Heart left ventricle (tissue), 13 donors: ENCODE results near the gene SPEF2.

Experiments
- POLR2A ChIP-seq, 2 donors: fragments of 450-650 bp; IDR thresholded peaks; one replicate each; pipeline ENCODE4 v1.6.1; 2017; ENCODE audit warnings: antibody characterized with exemption in 2 of 2, mild to moderate bottlenecking in 2 of 2, moderate library complexity in 2 of 2
- TF ChIP-seq, protein P1 (sequence below), 12 donors: fragments of 200-600 bp; sonication (generic) in 4 of 12; IDR thresholded peaks; one replicate each; pipeline versions ENCODE4 v1.5.0 to v1.8.0; 2018 to 2022; ENCODE audit warnings: antibody characterized with exemption in 12 of 12, mild to moderate bottlenecking in 5 of 12
- donor health status: ischemic (EF 13 %, LVEDD 7.1; RV severe dilation, severe dysfunction).
- donor health status: DM: no; HTN: yes; CAD: no.
- donor health status: DM: no; HTN: no; CAD: no.
- donor health status: ischemic (EF 25% LVEDD 6.9; RV normal size, moderate dysfunction).
- donor health status: ischemic (EF 25% LVEDD 5.7; RV mildly dilated, moderate dysfunction).
- donor health status: ischemic (EF 35%, LVEDD 5.7; RV mildly dilated, moderate dysfunction).
- donor health status: nonischemic (EF 11% LVEDD 7.7; RV severe dilation, severe dysfunction).
- donor health status: DM: yes; HTN: yes; CAD: no.
- donor health status: PGD.
- donor health status: ischemic (EF 29% LVEDD 5.4; RV normal size, mild dysfunction).
- donor health status: nonischemic (EF 23%, LVEDD 6.1; RV moderate dilation, normal function).

DNA sequence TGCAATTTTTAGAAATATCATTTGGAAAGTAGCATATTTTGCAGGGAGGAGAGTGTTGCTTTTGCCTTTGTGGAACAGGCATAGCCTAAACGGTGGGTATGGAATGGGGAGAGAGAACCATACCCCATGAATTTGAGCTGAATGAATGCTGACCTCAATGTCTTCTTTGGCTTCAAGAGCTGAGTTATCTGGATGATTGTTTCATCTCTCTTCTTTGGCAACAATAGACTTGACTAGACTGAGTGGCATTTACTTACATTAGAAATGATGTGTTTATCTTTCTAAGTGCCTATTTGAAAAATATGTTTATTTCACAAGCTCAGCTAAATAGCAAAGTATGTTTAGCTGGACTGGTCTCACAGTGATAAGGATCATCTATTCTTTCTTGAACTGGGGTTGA lies 42.8 kb downstream of the SPEF2 start:
- TF ChIP-seq, protein P1, sequence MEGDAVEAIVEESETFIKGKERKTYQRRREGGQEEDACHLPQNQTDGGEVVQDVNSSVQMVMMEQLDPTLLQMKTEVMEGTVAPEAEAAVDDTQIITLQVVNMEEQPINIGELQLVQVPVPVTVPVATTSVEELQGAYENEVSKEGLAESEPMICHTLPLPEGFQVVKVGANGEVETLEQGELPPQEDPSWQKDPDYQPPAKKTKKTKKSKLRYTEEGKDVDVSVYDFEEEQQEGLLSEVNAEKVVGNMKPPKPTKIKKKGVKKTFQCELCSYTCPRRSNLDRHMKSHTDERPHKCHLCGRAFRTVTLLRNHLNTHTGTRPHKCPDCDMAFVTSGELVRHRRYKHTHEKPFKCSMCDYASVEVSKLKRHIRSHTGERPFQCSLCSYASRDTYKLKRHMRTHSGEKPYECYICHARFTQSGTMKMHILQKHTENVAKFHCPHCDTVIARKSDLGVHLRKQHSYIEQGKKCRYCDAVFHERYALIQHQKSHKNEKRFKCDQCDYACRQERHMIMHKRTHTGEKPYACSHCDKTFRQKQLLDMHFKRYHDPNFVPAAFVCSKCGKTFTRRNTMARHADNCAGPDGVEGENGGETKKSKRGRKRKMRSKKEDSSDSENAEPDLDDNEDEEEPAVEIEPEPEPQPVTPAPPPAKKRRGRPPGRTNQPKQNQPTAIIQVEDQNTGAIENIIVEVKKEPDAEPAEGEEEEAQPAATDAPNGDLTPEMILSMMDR (IDR thresholded peaks at IDR 0.05), result no peak
- no peak for TF ChIP-seq POLR2A (IDR thresholded peaks at IDR 0.05)
